ENCODE results near the gene LRRC70.
"Not testable (repeated sequence)": the region's sequence is repeated elsewhere in the genome, so short reads cannot be mapped to it uniquely, and the experiment has no call there.

LRRC70 gene

DNA sequence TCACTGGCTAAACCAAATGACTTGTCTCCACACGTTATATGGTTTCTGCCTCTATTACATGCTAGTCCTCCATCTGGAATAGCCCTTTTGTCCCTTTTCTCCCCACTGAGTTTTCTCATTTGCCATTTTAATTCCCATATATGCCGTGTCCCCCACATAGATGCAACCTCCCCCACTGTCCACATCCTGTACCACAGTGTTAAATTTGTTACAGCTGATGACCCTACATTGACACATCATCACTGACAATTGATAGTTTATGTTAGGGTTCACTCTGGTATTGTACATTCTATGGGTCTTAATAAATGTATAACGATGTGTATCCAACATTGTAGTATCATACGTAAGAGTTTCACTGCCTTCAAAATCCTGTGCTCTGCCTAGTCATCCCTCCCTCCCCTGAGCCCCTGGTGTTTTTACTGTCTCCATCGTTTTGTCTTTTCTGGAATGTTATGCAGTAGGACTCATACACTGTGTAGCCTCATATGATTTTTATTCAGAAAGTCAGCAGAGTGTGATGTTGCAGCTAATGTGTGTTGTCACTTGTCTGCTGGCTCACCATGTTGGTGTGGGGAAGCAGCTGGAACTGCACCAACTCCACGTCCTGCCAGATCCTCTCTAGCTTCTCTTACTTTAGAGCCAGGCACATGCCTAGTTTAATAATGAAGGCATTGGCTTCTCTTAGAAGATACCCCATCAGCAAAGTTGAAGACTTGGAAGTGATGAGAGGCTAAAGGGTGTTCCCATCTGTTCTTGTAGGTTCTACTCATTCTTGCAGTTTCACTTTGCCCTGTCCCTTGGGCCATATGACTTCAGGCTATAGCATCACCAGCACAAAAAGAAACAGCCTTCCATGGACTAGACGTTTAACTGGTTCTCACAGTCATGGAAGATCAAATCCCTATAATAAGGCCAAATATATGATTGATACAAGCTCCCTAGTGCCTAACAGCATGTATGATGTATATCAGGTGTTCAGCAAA is 30.2 kb downstream of the LRRC70 start:
- DNase-seq, result no peak

DNA sequence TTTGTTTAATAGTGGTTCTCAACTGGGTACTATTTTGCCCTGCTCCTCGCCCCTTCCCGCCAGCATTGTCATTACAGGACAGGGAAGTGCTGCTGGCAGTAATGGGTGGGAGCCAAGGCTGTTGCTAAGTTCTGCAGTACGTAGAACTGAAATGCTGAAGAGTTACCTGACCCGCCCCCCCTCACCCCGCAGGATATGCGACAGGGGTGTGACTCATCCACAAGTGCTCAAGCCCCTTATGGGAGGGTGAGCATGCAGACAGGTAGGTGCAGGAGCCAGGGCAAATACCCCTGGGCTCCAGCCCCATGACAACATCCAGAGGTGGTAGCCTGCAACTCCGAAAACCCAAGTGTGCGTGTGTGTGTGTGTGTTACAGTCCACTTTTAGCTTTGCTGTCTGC is 35.7 kb downstream of the LRRC70 start:
- no peak for DNase-seq

DNA sequence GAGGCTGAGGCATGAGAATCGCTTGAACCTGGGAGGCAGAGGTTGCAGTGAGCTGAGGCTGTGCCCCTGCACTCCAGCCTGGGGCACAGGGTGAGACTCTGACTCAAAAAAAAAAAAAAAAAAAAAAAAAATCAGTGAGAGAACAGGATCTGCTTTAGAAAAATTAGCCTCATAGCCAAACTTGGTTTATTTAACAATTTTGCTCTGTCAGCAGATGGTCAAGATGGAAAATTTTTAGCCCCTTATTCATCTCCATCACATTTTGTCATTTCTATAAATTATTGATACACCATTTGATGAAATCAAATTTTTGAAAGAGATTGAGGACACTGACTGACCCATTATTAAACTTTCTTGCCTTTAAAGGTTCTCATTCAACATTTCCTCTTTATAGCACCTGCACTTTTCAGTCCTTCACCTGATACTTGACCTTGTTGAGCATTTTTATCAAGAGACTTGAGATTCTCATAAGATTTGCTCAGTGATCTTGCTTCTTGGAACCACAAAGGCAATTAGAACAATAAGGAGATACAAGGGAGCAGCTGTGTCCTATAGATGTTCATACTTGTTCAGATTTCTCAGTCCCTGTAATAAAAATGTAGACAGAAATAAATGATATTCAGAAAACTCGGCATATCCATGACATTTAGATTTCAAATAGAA is 38.1 kb downstream of the LRRC70 start:
- DNase-seq, result no peak

DNA sequence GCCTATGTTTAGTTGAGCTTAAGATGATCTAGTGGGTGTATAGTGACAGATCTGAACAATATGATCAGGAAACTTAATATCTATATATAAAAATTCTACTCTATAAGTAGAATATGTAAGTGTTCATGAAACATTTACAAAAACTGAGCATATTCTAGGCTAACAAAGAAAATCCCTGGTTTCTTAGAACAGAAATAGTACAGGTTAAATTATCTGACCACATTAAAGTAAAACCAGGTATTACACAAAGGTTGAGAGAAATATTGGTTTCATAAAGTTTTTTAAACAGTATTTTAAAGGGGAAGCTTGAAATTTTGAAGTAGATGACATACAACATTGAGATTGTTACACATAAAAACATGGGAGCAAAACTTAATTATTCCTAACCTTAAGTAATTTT is 39.3 kb downstream of the LRRC70 start:
- no peak for DNase-seq

DNA sequence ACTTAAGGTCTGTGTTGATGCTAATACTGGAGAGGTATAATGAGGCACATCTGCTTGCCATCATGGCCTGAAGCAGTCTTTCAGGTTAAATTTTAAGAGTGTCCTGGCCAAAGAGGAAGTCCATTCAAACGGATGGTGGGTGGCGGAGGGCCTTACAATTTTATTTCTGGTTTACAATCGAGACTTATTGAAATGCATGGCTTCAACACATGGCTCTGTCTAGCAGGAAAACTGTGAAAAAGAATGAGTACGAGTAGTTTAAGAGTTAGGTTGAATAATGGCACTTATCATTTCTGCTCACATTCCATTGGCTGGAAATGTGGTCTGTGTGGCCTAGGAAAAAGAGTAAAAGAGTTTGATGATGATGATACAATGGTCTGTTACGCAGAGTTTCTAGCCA is 42.1 kb downstream of the LRRC70 start:
- DNase-seq, result no peak

DNA sequence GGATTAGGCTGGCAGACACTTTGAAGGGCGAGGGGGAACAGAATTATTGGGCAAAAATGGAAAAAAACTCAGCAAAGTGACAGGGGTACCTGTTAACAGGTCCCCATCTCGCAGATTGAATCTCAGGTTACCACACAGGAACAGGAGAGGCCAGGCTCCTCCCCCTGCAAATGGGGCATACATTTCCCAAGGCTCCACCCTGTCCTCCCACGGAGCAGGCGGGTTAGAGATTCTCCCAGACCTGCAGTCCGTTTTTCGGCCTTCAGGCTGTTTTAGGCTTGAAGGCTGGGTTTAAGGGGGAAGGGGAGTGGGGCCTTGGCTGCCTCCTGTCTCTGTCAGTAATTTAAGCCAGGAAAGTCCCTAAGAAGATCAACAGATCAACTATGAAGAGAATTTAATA is 42.7 kb downstream of the LRRC70 start:
- no peak for DNase-seq

DNA sequence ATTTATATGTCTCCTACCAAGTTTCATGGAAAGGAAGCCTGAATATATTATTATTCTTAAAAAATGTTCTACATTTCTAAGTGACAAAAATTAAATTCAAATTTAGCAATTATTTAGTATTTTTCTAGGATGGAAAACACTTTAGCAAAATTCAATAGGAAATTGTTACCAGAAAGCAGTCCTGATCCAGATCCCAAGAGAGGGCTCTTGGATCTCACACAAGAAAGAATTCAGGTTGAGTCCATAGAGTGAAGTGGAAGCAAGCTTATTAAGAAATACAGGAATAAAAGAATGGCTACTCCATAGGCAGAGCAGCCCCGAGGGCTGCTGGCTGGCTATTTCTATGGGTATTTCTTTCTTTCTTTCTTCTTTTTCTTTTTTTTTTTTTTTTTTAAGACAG is 44.7 kb downstream of the LRRC70 start:
- DNase-seq, result no peak

DNA sequence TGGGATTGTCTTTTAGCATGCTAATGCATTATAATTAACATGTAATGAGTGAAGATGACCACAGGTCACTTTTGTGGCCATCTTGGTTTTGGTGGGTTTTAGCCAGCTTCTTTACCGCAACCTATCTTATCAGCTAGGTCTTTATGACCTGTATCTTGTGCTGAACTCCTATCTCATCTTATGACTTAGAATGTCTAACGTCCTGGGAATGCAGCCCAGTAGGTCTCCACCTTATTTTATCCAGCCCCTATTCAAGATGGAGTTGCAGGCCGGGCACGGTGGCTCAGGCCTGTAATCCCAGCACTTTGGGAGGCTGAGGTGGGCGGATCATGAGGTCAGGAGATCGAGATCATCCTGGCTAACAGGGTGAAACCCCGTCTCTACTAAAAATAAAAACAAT is 45.8 kb downstream of the LRRC70 start:
- DNase-seq, result not testable (repeated sequence)

DNA sequence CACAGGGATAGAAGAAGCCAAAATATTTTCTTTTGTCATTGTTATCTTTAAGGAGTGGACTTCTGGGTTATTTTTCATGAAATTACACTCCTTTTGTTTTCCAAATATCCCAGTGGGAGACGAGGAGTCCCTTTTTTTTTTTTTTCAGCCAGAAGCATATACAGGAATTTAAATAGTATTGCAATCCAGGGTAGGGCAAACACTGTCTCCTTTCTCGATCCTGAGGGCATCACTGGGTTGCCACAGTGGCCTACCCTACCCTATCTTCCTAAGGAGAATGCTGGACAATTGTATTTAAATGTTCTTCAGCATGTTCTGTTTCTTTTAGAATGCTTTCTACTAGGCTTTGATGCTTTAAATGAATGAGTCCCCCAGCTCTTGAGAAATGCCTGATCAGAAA is 47.9 kb downstream of the LRRC70 start:
- no peak for DNase-seq

DNA sequence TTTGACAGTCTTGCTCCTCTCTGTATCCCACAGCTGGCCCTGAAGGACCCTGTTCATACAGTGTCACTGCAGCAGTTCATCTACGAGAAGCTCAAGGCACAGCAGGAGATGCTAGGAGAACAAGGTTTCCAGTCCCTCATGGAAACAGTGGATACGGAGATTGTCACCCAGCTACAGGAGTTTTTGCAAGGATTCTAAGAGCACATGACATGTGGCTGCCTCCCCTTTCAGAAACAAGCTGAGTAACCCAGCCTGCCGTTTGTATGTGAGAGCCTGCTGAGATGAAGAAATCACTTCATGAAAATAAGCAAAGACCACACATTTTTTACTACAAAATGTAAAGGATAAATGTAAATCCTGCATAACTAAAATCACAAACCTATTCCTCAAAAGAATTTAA is 48.5 kb downstream of the LRRC70 start:
- no peak for DNase-seq

DNA sequence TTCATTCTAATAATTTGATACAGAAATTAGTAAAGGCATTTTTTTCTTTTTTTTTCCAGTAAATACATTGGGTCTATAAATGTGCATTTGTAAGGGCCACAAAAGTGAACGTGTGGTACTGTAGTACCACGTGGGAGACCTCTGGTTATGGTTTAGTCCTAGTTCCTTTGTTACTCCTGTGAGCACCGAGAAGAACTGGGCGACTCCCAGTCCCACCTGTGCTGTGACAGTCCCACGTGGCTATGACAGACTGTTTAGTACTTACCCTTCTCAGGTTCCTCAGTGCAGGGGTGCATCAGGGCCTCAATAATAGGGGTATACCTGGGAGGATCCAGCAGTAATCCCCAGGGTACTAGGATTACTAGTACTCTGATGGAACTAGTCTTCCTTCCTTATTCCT is 49.3 kb downstream of the LRRC70 start:
- no peak for DNase-seq
